GM12865 (cell line): ENCODE measurements around the gene EMC9.

ENCODE experiments used
- DNase-seq: peaks from one replicate; pipeline ENCODE4 v3.0.0; 2010; ENCODE audit warnings: low read depth
- H3K4me3 ChIP-seq: 2 replicates; pipeline ENCODE4 v1.5.1; 2011; ENCODE audit warnings: mild to moderate bottlenecking, low read depth, low read length, control low read depth
- CTCF ChIP-seq: IDR thresholded peaks from 2 replicates; pipeline ENCODE4 v1.5.1; 2011; ENCODE audit warnings: low read length, control low read depth, low read depth, inconsistent platforms; ENCODE audit not compliant: insufficient read depth; ENCODE audit errors: missing control alignments

Gene EMC9

DNA sequence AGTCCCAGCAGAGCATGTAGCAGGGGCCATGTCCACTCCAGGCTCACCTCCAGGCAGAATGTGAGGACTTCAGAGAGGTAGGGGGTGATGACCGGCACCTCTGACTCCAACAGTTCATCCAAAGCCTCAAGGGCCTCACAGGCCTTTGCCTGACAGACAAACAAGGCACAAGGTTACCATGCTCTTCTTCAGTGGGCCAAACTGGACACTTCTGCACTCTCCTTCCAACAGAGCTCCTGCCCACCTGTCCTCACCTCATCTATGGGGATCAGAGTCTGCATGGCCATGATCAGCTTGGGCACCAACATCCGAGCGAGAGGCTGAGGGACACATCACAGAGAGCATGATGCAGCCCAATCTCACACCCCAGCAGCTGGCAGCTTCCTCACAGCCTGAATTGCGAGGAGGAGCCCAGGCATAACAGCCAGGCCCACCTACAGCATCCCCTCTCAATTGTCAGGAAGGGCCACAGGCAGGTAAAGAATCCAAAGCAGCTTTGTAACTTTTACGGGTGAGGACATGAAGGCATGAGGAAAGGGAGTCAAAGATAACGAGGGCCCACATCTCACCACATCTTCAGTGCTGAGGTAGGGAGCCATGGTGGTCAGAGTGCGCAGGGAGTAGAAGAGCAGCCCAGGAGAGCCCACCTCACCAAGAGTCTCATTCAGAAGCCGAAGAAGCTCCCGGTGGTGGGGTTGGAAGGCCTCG, 45.6 kb upstream of the EMC9 start:
- DNase-seq: no peak
- H3K4me3 ChIP-seq: no peak overlapping the region
- TF ChIP-seq CTCF: no peak

DNA sequence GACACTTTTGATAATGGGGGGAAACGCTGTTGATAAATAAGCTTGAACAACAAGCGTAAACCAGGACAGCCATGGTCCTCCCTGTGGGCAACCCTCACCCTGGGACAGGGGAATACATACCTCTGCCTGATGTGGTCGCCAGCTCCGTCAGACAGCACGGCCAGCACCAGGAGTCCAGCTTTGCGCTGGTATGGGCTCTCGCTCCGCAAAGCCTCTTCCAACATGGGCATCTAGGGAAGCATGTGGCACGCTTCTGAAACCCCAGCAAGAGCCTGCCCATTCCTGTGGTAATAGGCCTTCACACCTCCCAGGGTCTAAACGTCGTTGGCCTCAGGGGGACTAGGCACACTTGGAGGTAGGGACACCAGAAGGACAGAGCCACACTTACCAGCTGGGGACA, 44.4 kb upstream of the EMC9 start:
- no peak for TF ChIP-seq CTCF
- H3K4me3 ChIP-seq: no peak overlapping the region
- DNase-seq: no peak

DNA sequence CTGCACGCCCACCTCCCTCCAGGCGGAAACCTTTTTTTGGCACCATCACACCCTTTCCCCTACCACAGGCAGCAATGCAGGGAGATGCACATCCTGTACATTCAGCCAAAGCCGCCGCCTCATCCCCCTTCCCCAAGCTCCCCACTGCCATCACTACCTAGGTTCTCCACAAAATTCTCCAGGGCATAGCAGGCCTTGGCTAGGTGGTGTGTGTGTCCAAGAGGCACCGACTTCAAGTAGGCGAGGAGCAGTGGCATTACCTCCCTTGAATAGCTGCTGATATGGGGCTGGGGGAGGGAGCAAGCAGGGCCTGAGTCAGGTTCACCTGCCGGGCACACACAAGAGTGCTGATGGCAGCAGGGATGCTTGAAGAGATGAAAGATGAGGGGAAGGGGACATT, 43.6 kb upstream of the EMC9 start:
- no peak overlapping the region for H3K4me3 ChIP-seq
- no peak for DNase-seq
- TF ChIP-seq CTCF: no peak

DNA sequence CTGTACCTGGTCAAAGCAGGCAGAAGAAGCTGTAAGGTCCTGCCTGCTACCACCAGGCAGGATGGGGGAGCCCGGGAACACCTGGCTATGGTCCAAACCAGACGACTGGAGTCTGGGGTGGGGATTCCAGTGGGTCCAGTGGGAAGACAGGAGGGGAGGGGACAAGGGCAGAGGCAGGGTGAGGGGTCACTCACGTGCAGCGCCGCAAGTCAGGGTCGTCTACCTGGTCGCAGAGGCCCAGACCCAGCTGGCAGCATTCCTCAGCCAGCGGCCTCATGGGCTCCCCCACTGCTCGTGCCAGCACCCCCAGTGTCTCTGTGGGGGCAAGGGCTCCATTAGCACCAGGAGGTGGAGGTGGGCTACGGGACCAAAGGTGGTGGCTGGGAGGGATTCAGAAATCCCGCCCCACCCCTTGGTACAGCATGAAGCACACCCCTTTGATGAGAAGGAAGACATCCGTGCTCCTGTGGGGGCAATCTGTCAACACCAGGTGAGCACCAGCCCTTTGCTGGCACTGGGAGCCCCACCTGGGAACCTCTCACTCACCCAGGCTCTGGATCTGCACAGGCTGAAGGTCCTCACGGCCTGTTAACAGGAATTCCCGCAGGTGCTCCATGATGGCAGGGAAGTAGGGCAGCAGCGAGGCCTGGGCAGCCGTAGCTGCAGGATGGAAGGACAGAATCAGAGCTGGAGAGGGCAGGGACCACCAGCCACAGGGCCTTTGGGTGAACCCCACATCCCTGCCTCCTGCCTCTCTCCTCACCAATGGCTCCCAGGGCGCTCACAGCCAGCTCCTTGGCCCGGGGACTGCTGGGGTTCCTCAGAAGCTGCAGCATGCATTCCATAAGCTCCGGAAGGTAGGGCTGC, 42.9 kb upstream of the EMC9 start:
- H3K4me3 ChIP-seq: no peak overlapping the region
- no peak for TF ChIP-seq CTCF
- no peak for DNase-seq

DNA sequence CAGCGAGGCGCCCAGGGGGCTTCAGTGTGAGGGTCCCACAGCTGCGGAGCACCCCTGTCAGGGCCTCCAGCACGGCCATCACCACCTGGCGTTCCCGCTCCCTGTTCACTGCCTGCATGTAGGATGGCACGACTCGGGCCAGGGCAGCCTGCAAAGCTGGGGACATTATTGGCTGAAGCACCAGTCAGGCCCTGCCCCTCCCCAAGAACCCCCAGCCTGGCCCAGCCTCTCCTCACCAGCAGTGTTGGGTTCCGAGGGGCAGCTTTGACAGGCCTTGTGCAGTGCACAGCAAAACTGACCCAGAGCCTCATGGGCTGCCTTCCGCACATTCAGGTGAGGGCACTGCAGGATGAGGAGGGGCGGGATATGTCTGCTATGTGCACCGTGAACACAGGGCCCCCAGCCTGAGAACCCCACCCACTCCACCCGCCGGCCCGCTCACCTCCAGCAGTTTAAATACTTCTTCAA, 41.7 kb upstream of the EMC9 start:
- DNase-seq: no peak
- no peak overlapping the region for H3K4me3 ChIP-seq
- no peak for TF ChIP-seq CTCF

- no peak overlapping the region for H3K4me3 ChIP-seq
- no peak for TF ChIP-seq CTCF
- no peak for DNase-seq
Observed at GRCh38 chr14:24182110-24182882, 40.9 kb upstream of the EMC9 start.
